Activated naive CD8-positive, alpha-beta T cell treated with anti-CD3 and anti-CD28 coated beads, Interleukin-2, amount 50 U/mL, for 24 hours (primary cell): ENCODE measurements around the gene PIGX.
"Not testable (repeated sequence)": the region's sequence is repeated elsewhere in the genome, so short reads cannot be mapped to it uniquely, and the experiment has no call there.

Experiments used
- ATAC-seq: fragments of 150-1000 bp; cut with Tn5 transposase; one replicate; pipeline ENCODE4 v1.10.0; 2021
- DNase-seq: peaks from one replicate; pipeline ENCODE4 v3.0.0; 2021
- H3K27ac Mint-ChIP-seq: one replicate; pipeline ENCODE4 v1.8.0; 2021; ENCODE audit warnings: mild to moderate bottlenecking, mixed read lengths
- H3K27me3 Mint-ChIP-seq: one replicate; pipeline ENCODE4 v1.8.0; 2021; ENCODE audit warnings: mixed read lengths
- H3K36me3 Mint-ChIP-seq: one replicate; pipeline ENCODE4 v1.8.0; 2021; ENCODE audit warnings: low read depth, mixed read lengths
- H3K4me1 Mint-ChIP-seq: one replicate; pipeline ENCODE4 v1.8.0; 2021; ENCODE audit warnings: mixed read lengths
- H3K4me3 Mint-ChIP-seq: one replicate; pipeline ENCODE4 v1.8.0; 2021; ENCODE audit warnings: mild to moderate bottlenecking, moderate library complexity, mixed read lengths
- H3K9me3 Mint-ChIP-seq: one replicate; pipeline ENCODE4 v1.8.0; 2021; ENCODE audit warnings: mixed read lengths

PIGX gene

DNA sequence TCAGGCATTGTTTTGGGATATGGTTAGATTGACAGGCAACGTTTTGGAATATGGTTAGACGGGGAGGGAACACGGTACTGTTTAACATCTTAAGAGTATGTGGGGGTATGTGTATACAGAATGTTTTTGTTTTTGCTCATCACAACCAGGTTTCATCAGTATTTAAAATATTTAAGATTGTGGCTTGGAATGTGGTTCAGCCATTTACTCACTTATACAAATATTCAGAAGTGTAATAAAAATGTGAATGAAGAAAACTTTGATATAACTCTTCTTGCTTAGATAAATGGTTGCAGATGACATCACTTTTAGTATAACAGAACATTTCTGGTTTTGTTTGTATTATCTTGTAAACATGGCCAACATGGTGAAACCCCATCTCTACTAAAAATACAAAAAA is 23.6 kb downstream of the PIGX start:
- ATAC-seq (no peak), DNase-seq (no peak)
- no peaks in the 10 kb centered on the region for H3K9me3 Mint-ChIP-seq
- no peaks in the 10 kb centered on the region for H3K27me3 Mint-ChIP-seq
- no peak overlapping the region for H3K27ac Mint-ChIP-seq
- H3K4me3 Mint-ChIP-seq: no peak overlapping the region
- H3K4me1 Mint-ChIP-seq: peaks cover 4% of the 10 kb centered on the region
- peaks cover 19% of the 10 kb centered on the region for H3K36me3 Mint-ChIP-seq

DNA sequence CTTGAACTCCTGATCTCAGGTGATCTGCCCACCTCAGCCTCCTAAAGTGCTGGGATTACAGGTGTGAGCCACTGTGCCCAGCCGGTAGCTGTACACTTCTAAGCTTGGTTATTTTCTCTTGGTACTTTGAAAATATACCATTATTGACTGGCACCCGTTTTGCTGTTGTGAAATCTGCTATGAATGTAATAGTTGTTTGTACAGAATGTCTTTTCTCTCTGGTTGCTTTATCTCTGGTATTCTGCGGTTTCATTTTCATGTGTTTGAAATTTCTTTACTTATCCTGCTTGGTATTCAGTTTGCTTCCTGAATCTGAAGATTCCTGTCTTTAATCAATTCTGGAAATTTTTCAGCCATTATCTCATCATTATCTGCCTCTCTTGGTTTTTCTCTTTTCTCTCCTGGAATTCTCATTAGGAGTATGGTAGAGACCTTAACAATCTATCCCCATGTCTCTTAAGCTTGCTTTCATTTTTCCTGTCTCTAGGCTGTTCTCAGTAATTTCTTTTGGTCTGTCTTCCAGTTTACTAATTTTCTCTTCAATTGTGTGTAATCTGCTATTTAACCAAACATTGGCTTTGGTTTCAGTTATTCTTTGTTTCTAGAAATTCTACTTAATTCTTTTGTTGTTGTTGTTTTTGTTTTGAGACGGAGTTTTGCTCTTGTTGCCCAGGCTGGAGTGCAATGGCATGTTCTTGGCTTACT is 24.6 kb downstream of the PIGX start:
- no peaks in the 10 kb centered on the region for H3K27me3 Mint-ChIP-seq
- ATAC-seq (no peak), DNase-seq (no peak)
- H3K4me3 Mint-ChIP-seq: no peak overlapping the region
- H3K27ac Mint-ChIP-seq: no peak overlapping the region
- H3K9me3 Mint-ChIP-seq: no peaks in the 10 kb centered on the region
- H3K4me1 Mint-ChIP-seq: peaks cover 14% of the 10 kb centered on the region
- peaks cover 17% of the 10 kb centered on the region for H3K36me3 Mint-ChIP-seq

DNA sequence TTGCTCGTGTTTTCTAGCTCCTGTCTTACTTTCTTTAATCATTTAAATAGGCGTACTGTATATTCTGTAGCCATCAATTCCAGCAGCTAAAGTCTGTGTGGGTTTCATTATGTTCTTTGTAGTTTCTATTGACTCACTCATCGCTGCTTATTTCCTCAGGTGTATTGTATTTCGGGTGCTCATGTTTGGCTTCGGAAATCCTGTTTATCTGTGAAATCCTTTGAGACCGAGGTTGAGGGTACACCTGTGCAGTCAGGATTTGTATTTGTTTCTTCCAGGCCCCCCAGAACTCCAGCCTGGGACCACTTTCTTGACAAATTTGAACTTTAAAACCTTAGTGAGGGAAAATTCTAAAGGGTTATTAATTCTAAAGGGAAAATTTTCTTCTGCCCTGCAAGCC is 25.5 kb downstream of the PIGX start:
- H3K27me3 Mint-ChIP-seq: no peaks in the 10 kb centered on the region
- peaks cover 14% of the 10 kb centered on the region for H3K4me1 Mint-ChIP-seq
- no peak overlapping the region for H3K27ac Mint-ChIP-seq
- DNase-seq (no peak), ATAC-seq (no peak)
- no peak overlapping the region for H3K4me3 Mint-ChIP-seq
- H3K36me3 Mint-ChIP-seq: peaks cover 17% of the 10 kb centered on the region
- H3K9me3 Mint-ChIP-seq: no peaks in the 10 kb centered on the region

DNA sequence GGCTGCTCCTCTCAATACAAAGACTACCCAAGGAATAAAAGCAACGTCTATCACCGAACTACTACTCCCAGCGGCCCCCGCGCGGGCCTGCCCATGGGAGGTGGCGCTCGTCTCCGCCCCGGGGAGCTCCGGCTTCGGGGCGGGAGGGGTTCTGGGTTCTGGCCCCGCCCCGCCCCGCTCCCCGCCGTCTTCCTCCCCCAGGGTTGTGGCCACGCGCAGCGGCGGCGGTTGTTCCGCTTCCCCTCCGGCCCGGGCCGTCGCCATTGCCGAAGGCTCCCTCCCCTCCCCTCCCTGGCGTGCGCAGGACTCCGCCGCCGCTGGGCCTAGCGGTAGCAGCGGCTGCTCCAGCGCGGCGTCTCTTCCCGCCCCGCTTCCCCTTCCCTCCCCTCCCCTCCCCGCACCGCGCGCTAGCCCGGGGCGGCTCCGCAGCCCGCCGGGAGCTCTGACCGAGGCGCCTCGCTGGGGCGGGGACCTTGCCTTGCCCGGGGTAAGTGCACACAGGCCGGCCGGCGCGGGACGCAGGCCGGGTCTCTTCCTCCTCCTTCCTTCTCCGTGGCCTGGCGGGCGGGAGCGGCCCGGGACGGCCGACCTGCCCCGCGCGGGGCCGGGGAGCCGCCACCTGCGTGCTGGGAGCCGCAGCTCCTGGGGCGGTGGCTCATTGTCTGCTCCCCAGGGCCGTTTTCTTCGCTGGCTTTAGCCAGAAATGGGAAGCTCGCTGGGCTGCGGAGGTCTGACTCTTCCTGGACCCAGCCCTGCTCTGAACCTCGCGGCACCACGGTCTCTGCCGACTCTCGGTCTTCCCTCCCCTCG is 27.7 kb downstream of the PIGX start, which contains the start of gene PAK2:
Gene PAK2 (plus strand): TSS at position 187 of the 810 bp plus-strand sequence. CDS start 42,790 bp downstream, outside the sequence.
- Mint-ChIP-seq H3K4me3 (peak within 1 kb of the TSS; percentile 98), H3K4me1 (peaks cover 27% of the 10 kb centered on the region), H3K27ac (peak within 1 kb of the TSS; percentile 96), H3K27me3 (no peaks in the 10 kb centered on the region), H3K36me3 (peaks cover 14% of the 10 kb centered on the region), H3K9me3 (no peaks in the 10 kb centered on the region)
- ATAC-seq (peak; percentile 97), DNase-seq (peak; percentile 90)

DNA sequence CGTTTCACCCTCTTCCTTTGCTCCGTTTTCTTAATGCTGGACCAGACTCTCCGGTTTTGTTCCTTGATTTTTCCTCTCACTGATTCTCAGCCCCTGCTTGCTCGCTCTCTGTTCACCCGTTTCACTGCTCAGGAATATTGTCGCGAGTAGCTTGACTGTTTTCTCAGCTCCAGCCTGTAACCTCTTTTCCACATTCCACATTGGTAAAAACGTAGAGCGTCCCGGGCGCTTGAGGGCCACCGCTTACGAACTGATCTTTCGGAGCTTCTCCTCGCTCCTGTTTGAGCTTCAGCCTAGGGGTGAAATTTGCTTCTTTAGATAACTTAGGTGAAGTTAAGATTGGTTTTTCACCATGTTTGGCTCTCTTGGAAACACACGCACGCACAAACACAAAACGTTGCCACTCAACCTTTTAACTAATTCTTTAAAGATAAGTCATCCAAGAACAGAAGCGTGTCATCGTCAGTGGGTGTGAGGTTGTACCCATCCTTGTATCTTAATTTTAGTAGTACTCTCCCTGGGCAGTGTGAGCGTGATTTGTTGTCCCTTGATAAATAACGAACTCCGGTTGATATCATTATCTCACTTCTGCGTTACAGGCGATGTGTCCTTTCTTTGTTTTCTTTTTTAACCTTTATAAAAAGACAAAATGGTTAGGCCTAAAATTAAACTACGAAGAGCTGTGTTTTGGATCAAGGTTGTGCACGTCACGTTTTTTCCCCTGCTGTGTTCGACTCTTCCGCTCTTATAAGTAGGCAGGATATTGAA is 28.5 kb downstream of the PIGX start:
- peak; percentile 29 for DNase-seq
- H3K4me1 Mint-ChIP-seq: peaks cover 31% of the 10 kb centered on the region
- ATAC-seq: peak; percentile 35
- H3K27me3 Mint-ChIP-seq: no peaks in the 10 kb centered on the region
- H3K27ac Mint-ChIP-seq: peak overlapping the region; percentile 96
- H3K4me3 Mint-ChIP-seq: peak overlapping the region; percentile 98
- H3K36me3 Mint-ChIP-seq: peaks cover 15% of the 10 kb centered on the region
- no peaks in the 10 kb centered on the region for H3K9me3 Mint-ChIP-seq

DNA sequence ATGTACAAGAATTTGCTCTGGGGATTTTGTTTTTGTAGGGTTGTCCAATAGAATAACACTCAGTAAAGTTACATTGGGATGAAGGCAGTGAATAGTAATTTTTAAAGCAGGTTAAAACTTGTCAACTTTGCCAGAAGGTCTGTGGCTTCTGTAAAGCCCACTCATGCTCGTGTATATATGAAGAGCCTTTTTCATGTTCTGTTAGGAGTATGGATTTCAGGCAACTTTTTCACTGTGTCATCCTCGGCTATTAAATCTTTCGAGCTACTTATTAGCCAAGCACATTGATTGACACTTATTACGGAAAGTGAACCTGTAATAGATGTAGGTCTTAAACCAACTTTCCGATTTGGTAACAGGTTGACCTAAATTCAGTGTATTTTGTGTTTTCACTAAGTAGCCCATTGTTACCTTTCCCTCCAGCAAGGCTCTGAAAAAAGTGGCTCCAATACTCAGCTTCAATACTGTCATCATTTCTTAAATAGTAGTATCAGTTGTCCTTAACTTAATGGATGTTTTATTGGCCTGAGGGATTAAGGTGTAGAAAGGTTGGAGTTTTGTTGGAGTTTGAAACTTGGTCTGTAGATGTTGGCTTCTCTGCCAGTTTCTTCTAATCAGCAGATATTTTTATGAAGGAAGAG is 29.2 kb downstream of the PIGX start:
- ATAC-seq (no peak), DNase-seq (no peak)
- Mint-ChIP-seq H3K4me1 (peaks cover 37% of the 10 kb centered on the region), H3K27ac (peak overlapping the region; percentile 96), H3K9me3 (no peaks in the 10 kb centered on the region), H3K36me3 (peaks cover 20% of the 10 kb centered on the region), H3K27me3 (no peaks in the 10 kb centered on the region), H3K4me3 (peak overlapping the region; percentile 98)

DNA sequence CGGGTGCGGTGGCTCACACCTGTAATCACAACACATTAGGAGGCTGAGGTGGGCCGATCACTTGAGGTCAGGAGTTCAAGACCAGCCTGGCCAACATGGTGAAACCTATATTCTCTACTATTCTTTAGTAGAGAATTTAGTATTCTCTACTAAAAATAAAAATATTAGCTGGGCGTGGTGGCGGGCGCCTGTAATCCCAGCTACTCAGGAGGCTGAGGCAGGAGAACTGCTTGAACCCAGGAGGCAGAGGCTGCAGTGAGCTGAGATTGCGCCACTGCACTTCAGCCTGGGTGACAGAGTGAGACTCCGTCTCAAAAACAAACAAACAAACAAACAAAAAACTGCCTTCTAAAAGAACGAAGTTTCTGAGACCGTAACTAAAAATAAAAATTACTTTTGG is 31.4 kb downstream of the PIGX start:
- H3K9me3 Mint-ChIP-seq, H3K27ac Mint-ChIP-seq, H3K27me3 Mint-ChIP-seq, ATAC-seq, DNase-seq: not testable (repeated sequence)
- peaks cover 52% of the 10 kb centered on the region for H3K4me1 Mint-ChIP-seq
- H3K36me3 Mint-ChIP-seq: peaks cover 29% of the 10 kb centered on the region
- peak overlapping the region; percentile 29 for H3K4me3 Mint-ChIP-seq

DNA sequence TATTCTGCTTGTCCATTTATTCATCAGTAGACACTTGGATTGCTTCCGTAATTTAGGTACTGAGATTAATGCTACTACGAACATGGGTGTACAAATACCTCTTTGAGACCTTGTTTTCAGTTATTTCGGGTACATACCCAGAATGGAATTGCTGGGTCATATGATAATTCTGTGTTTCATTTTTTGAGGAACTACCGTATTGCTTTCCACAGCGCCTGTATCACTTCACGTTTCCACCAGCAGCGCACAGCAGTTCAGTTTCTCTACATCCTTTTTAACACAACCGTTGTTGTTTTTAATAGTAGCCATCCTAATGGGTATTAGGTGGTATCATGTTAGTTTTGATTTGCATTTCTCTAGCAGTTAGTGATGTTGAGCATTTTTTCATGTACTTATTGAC is 36.9 kb downstream of the PIGX start:
- DNase-seq (no peak), ATAC-seq (no peak)
- no peak overlapping the region for H3K4me3 Mint-ChIP-seq
- peaks cover 46% of the 10 kb centered on the region for H3K36me3 Mint-ChIP-seq
- peaks cover 58% of the 10 kb centered on the region for H3K4me1 Mint-ChIP-seq
- H3K27ac Mint-ChIP-seq: no peak overlapping the region
- H3K9me3 Mint-ChIP-seq: no peaks in the 10 kb centered on the region
- no peaks in the 10 kb centered on the region for H3K27me3 Mint-ChIP-seq

DNA sequence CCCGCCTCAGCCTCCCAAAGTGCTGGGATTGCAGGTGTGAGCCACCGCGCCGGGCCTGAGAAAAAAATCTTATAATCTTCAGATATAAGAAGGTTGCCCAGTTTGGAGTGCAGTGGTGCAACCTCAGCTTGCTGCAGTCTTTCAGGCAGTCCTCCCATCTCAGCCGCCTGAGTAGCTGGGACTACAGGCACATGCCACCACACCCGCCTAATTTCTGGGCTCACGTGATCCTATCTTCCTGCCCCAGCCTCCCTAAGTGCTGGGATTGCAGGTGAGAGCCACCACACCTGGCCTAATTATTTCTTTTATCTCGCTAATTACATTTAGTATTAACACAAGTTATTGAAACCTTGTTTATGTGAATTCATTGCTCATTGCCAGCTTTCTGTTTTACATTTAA is 41.0 kb downstream of the PIGX start:
- peaks cover 65% of the 10 kb centered on the region for H3K4me1 Mint-ChIP-seq
- no peak overlapping the region for H3K4me3 Mint-ChIP-seq
- H3K36me3 Mint-ChIP-seq: peaks cover 58% of the 10 kb centered on the region
- DNase-seq (no peak), ATAC-seq (no peak)
- no peaks in the 10 kb centered on the region for H3K27me3 Mint-ChIP-seq
- H3K27ac Mint-ChIP-seq: no peak overlapping the region
- H3K9me3 Mint-ChIP-seq: peaks cover 10% of the 10 kb centered on the region

DNA sequence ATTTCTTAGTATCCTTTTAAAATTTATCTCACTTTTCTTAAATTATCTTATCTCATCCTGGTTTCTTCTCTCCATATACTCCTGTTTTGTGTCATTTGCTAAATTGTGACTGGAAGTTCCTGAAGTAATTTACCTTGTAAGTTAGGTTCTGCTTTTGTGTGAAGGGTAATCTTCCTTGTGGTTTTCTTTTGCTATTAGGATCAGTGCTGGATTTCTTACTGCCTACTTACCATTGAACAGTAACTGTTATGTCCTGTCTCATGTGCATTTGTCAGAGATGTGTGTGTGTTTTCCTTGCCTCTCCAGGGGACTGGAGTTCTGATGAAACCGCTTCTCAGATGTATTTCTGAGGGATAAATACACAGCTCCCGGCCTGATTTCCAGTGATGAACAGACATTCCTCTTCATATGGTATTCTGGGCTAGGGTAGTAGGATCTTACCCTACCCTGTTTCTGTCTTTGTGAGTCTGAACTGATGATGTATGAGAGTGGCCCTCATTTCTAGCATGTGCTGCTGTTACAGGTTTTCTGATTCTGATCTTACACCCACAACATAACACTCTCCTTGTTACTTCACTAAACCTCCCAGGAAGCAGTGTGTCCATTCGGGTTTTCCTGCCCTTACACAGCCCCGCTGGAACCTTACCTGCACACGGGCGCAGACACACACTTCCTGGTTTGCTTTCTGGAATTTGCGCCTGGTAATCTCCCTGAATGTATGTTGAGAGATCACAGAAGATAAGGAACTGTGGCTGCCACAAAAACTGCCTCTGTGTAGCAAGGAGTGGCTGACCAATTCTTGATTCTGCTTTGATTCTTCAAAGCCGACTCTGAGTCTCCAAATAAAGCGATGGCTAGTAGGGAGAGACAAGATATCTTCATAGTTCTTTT is 42.2 kb downstream of the PIGX start:
- DNase-seq (no peak), ATAC-seq (no peak)
- H3K36me3 Mint-ChIP-seq: peaks cover 51% of the 10 kb centered on the region
- no peaks in the 10 kb centered on the region for H3K27me3 Mint-ChIP-seq
- peak overlapping the region; percentile 62 for H3K27ac Mint-ChIP-seq
- peaks cover 10% of the 10 kb centered on the region for H3K9me3 Mint-ChIP-seq
- H3K4me3 Mint-ChIP-seq: no peak overlapping the region
- peaks cover 63% of the 10 kb centered on the region for H3K4me1 Mint-ChIP-seq

DNA sequence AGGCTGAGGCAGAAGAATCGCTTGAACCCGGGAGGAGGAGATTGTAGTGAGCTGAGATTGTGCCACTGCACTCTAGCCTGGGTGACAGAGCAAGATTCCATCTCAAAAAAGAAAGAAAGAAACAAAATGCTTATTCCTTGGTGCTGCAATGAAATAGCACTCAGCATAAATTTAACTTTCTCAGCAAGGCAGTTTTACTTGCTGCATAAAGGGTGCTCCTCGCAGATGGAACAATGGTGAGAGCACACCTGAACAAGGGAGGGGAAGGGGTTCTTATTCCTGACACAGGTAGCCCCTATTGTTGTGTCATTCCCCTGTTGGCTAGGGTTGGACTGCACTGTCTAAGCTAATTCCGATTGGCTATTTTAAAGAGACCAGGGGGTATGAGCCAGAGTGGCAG is 44.6 kb downstream of the PIGX start:
- ATAC-seq (no peak), DNase-seq (no peak)
- no peak overlapping the region for H3K4me3 Mint-ChIP-seq
- H3K9me3 Mint-ChIP-seq: peaks cover 10% of the 10 kb centered on the region
- peaks cover 55% of the 10 kb centered on the region for H3K4me1 Mint-ChIP-seq
- H3K27me3 Mint-ChIP-seq: no peaks in the 10 kb centered on the region
- peaks cover 47% of the 10 kb centered on the region for H3K36me3 Mint-ChIP-seq
- peak overlapping the region; percentile 67 for H3K27ac Mint-ChIP-seq

DNA sequence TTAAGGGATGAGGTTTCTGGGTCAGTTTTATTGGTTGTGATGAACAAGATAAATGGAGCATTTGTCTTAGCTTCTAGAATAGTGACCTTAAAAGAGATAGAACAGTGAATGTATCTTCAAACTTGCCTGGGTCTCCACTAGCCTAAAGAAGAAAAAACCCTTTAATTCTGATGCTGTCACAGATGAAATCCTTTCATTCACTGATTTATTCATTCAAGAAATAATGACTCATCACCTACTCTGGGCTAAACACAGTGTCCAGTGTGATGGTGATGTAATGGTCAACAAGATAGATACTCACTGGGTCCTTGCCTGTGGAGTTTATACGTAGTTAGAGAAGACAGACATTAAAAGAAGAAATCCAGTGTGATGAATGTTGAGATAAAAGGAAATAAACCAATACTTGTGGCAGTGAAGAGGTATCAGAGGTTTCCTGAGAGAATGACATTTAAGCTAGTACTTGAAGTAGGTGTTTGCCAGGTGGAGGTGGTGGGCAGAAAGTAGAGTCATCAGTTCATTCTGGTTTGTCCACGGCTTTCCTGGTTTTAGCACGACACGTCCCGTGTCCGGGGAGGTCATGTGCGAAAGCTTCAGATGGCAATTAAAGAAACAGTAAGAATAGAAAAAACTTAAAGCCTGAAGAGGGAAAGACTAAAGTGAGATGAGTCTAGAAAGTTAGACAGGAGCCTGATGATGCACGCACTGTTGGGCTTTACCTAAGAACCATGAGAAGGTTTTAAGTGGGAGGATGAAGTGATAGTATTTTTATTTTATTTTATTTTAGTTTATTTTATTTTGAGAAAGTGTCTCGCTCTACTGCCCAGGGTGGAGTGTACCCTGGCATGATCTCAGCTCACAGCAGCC is 45.9 kb downstream of the PIGX start:
- Mint-ChIP-seq H3K36me3 (peaks cover 47% of the 10 kb centered on the region), H3K27ac (peak overlapping the region; percentile 75), H3K9me3 (peaks cover 10% of the 10 kb centered on the region), H3K27me3 (no peaks in the 10 kb centered on the region), H3K4me3 (no peak overlapping the region), H3K4me1 (peaks cover 55% of the 10 kb centered on the region)
- peak; percentile 18 for DNase-seq
- ATAC-seq: peak; percentile 66

DNA sequence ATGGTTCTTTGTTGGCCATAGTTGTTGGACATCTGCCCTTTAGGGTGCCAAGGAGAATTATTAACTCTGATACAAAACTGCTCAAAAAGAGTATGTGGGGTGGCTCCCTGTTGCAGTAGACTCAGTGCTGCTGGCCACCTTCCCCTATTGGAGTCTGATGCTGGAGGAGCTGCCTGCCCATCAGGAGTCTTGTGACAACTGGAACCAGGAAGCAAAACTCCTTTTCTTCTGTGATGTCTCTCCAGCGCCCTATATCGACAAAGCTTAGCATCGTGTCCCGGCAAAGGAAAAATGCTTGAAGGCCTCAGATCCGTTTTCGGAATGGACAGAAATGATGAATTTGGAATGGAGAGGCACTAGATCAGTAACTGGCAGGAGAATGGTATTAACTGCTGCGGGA is 51.0 kb downstream of the PIGX start:
- peaks cover 25% of the 10 kb centered on the region for H3K36me3 Mint-ChIP-seq
- ATAC-seq (no peak), DNase-seq (no peak)
- no peaks in the 10 kb centered on the region for H3K9me3 Mint-ChIP-seq
- no peaks in the 10 kb centered on the region for H3K27me3 Mint-ChIP-seq
- peaks cover 19% of the 10 kb centered on the region for H3K4me1 Mint-ChIP-seq
- H3K27ac Mint-ChIP-seq: no peak overlapping the region
- H3K4me3 Mint-ChIP-seq: no peak overlapping the region
